Measurements from ENCODE around the gene DEPDC1.

GRCh38 chr1:68495968-68496679, 758 bp downstream of the DEPDC1 start:
- TF ChIP-seq, protein P1, sequence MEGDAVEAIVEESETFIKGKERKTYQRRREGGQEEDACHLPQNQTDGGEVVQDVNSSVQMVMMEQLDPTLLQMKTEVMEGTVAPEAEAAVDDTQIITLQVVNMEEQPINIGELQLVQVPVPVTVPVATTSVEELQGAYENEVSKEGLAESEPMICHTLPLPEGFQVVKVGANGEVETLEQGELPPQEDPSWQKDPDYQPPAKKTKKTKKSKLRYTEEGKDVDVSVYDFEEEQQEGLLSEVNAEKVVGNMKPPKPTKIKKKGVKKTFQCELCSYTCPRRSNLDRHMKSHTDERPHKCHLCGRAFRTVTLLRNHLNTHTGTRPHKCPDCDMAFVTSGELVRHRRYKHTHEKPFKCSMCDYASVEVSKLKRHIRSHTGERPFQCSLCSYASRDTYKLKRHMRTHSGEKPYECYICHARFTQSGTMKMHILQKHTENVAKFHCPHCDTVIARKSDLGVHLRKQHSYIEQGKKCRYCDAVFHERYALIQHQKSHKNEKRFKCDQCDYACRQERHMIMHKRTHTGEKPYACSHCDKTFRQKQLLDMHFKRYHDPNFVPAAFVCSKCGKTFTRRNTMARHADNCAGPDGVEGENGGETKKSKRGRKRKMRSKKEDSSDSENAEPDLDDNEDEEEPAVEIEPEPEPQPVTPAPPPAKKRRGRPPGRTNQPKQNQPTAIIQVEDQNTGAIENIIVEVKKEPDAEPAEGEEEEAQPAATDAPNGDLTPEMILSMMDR (IDR thresholded peaks at IDR 0.05 in 4 of 5, conservative IDR thresholded peaks at IDR 0.05 in 1 of 5): no peak
- no peak for TF ChIP-seq POLR2A (IDR thresholded peaks at IDR 0.05)

Data from gastrocnemius medialis (tissue), 4 donors.